ENCODE measurements around the gene ARSB.

GRCh38 chr5:78809444-78809843 is 175.7 kb downstream of the ARSB start:
- TF ChIP-seq CTCF (IDR thresholded peaks at IDR 0.05): no peak
- TF ChIP-seq POLR2A (IDR thresholded peaks at IDR 0.05): no peak
